T1000 (cell line): Measurements from ENCODE around the gene AFAP1.

Experiments
- DNase-seq: peaks from one replicate; lab custom pipeline; 2025; ENCODE audit warnings: mixed read lengths; lab: John Stamatoyannopoulos, UW

The AFAP1 gene

DNA sequence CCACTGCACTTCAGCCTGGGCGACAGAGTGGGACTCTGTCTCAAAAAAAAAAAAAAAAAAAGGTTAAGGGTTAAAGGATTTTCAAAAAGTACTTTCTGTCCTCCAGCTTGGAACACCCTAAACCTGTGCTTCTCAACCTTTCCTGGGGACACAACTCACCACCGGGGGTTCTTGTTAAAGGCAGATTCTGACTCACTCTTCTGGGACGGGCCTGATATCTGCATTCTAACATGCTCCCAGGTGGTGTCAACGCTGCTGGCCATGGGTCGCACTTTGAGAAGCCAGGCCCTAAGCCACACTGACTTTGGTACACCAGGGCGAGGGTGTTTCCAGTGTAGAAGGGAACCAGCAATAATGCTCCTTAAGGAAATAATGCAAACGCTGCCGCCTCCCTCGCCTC is 46.1 kb downstream of the AFAP1 start:
- DNase-seq: no peak

GRCh38 chr4:7892212-7893019 is 47.2 kb downstream of the AFAP1 start:
- DNase-seq: peak; percentile 40

DNA sequence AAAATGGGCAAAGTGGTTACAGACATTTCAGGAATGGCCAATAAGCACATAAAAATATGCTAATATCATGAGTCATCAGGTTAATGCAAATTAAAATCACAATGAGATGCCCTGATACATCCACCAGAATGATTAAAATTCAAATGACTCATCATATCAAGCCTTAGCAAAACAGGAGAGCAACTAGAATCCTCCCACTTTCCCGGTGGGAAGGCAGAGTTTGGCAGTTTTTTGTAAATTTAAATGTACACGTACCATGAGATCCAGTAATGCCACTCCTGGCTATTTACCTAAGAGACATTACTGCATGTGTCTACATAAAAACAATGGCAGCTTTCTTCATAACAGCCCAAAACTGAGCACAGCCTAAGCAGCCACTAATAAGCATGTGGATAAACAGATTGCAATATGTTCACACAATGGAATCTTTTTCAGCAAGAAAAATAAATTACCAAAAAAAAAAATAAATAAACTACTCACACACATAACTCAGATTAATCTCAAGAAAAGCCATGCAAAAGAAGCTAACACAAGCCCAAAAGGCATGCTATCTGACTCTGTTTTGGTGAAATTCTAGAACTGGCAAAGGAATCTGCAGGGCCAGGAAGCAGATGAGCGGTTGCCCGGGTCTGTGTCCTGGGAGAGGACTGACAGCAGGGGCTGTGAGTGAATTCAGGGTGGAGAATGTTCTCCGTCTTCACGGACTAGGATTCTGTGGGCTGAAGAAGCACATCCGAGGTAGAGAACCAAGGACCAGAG is 48.8 kb downstream of the AFAP1 start:
- DNase-seq: peak; percentile 56

DNA sequence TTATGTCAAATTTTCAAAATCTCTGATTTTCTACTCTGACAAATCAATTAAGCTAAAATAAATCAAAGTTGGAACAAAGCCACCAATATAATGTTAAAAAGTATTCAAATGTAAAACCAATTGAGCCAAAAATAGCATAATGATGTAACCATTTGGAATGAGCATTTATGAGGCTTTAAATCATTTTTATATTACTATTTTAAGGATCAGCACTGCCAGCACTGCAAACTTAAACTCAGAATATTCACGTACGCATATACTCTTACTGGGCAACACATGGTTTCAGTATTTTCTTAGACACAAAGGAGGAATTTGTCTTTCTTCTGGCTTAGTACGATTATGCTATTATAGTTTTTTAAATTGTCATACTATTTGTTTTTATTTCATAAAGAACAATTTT is 52.2 kb downstream of the AFAP1 start:
- DNase-seq: no peak

- no peak for DNase-seq
Observed at GRCh38 chr4:7886007-7886973, 53.4 kb downstream of the AFAP1 start.

- no peak for DNase-seq
Observed at GRCh38 chr4:7885216-7886006, 54.2 kb downstream of the AFAP1 start.

- DNase-seq: no peak
Observed at GRCh38 chr4:7880683-7881082, 59.0 kb downstream of the AFAP1 start.

- no peak for DNase-seq
Observed at GRCh38 chr4:7879127-7879526, 60.5 kb downstream of the AFAP1 start.

DNA sequence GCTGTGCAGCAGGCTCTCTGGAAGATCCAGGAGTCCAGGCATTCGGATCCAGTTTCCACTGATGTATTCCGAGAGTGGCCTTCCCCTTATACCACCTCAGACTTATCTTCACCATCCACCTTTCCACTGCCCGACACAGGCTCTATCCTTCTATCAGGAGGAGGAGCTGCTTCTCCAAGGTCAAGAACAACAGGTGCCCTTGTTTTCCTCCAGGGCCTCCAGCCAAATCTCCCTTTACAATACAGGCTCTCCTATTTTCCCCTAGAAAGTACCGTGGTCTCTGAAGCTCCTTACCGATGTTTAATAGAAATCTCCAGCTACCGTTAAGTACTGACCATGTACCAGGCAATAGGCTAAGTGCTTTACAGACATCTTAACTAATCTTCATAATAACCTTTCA is 61.3 kb downstream of the AFAP1 start:
- DNase-seq: no peak

DNA sequence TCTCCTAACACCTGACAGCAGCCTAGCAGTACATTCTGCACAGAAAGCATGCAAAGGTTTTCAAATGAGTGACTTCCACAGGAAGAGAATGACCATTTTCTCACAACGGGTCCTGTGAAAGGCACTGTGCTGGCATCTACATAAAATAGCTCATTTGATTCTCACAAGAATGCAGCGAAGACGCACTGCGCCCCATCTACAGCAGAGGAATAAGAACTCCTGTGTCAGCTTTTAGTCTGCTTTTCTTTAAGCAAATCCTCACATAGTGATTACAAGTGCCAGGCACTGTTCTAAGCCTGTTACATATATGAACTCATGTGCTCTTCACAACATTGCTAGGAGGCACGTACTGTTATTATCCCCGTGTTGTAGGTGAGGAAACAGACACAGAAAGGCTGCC is 62.5 kb downstream of the AFAP1 start:
- DNase-seq: no peak

- no peak for DNase-seq
Observed at GRCh38 chr4:7876201-7876875, 63.3 kb downstream of the AFAP1 start.

DNA sequence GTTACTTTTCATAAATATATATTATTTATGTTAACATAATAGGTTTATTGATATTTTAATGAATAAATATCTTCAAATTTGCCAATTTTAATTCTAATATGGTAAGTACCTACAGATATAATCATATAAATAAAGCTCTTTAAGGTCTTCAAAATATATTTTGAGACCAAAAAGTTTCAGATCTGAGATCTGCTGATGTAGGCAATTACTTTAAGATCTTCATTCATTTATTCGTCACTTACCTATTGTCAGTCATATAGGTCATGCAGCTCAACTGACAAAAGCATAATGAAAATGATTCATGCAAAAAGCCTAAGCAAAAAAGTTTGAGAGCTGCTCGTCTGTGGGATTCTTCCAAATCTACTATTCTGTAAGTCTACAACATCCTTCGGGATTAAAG is 64.8 kb downstream of the AFAP1 start:
- DNase-seq: no peak

GRCh38 chr4:7873881-7874280 is 65.8 kb downstream of the AFAP1 start:
- DNase-seq: no peak

GRCh38 chr4:7872264-7872771 is 67.3 kb downstream of the AFAP1 start:
- DNase-seq: no peak

- no peak for DNase-seq
Observed at GRCh38 chr4:7871356-7871755, 68.3 kb downstream of the AFAP1 start.

DNA sequence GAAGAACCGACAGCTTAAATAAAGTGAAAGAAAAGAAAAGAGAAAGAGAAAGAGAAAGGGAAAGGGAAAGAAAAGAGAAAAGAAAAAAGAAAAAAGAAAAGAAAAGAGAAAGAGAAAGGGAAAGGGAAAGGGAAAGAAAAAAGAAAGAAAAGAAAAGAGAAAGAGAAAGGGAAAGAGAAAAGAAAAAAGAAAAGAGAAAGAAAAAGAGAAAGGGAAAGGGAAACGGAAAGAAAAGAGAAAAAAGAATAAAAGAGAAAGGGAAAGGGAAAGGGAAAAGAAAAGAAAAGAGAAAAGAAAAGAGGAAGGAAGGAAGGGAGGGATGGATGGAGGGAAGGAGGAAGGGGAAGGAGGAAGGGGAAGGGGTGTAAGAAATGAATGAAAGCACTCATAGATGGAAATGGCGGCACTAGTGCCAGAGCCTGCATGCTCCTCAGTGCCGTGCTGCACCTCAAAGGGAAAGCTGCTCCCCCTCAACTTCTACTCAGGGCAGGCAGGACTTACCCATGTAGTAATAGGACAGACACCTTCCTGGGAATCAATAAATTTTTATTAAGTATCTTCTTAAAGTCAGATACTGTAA is 70.7 kb downstream of the AFAP1 start:
- DNase-seq: no peak

- no peak for DNase-seq
Observed at GRCh38 chr4:7868436-7868775, 71.3 kb downstream of the AFAP1 start.

GRCh38 chr4:7867701-7868435 is 71.8 kb downstream of the AFAP1 start:
- no peak for DNase-seq

GRCh38 chr4:7867191-7867590 is 72.5 kb downstream of the AFAP1 start:
- DNase-seq: no peak

GRCh38 chr4:7865533-7865932 is 74.1 kb downstream of the AFAP1 start:
- no peak for DNase-seq
